Measurements from ENCODE around the gene TSPEAR.

TSPEAR gene

GRCh38 chr21:44460441-44460755, 251.0 kb downstream of the TSPEAR start:
- Histone ChIP-seq H3K4me1 (ENCODE audit: control insufficient read depth, low read length) (no peaks in the 10 kb centered on the region), H4K20me1 (ENCODE audit: control insufficient read depth, insufficient read depth, low read depth, low read length) (no peaks in the 10 kb centered on the region), H3K27ac (ENCODE audit: low read depth, low read length) (no peak overlapping the region), H3K9me2 (replicated peaks; ENCODE audit: control insufficient read depth, low read length) (no peaks in the 10 kb centered on the region), H3K4me3 (ENCODE audit: low read length) (no peak overlapping the region), H3F3A (ENCODE audit: control insufficient read depth, insufficient read depth) (no peaks in the 10 kb centered on the region), H3K27me3 (ENCODE audit: control insufficient read depth, low read length) (no peaks in the 10 kb centered on the region), H3K79me2 (ENCODE audit: control insufficient read depth, low read length) (no peaks in the 10 kb centered on the region), H3K9me3 (ENCODE audit: control insufficient read depth, insufficient read depth, low read length) (no peaks in the 10 kb centered on the region), H3K36me3 (ENCODE audit: control insufficient read depth, low read length) (no peaks in the 10 kb centered on the region), H3K4me2 (ENCODE audit: low read length) (no peak overlapping the region)
- TF ChIP-seq CTCF (IDR thresholded peaks at IDR 0.05; ENCODE audit: low read depth, low read length, poor library complexity, severe bottlenecking) (no peak), EZH2phosphoT487 (IDR thresholded peaks at IDR 0.05; ENCODE audit: borderline replicate concordance, low read length) (no peak)

- no peaks in the 10 kb centered on the region for H3K36me3 ChIP-seq (ENCODE audit: control insufficient read depth, low read length)
- no peaks in the 10 kb centered on the region for H3F3A ChIP-seq (ENCODE audit: control insufficient read depth, insufficient read depth)
- no peaks in the 10 kb centered on the region for H3K79me2 ChIP-seq (ENCODE audit: control insufficient read depth, low read length)
- no peaks in the 10 kb centered on the region for H3K9me2 ChIP-seq (replicated peaks; ENCODE audit: control insufficient read depth, low read length)
- H3K27me3 ChIP-seq (ENCODE audit: control insufficient read depth, low read length): no peaks in the 10 kb centered on the region
- H3K9me3 ChIP-seq (ENCODE audit: control insufficient read depth, insufficient read depth, low read length): no peaks in the 10 kb centered on the region
- no peaks in the 10 kb centered on the region for H4K20me1 ChIP-seq (ENCODE audit: control insufficient read depth, insufficient read depth, low read depth, low read length)
- H3K4me1 ChIP-seq (ENCODE audit: control insufficient read depth, low read length): no peaks in the 10 kb centered on the region
- TF ChIP-seq EZH2phosphoT487 (IDR thresholded peaks at IDR 0.05; ENCODE audit: borderline replicate concordance, low read length): no peak
- no peak for TF ChIP-seq CTCF (IDR thresholded peaks at IDR 0.05; ENCODE audit: low read depth, low read length, poor library complexity, severe bottlenecking)
- no peak overlapping the region for H3K27ac ChIP-seq (ENCODE audit: low read depth, low read length)
- H3K4me3 ChIP-seq (ENCODE audit: low read length): no peak overlapping the region
- no peak overlapping the region for H3K4me2 ChIP-seq (ENCODE audit: low read length)
Observed at GRCh38 chr21:44459712-44460440, 251.5 kb downstream of the TSPEAR start.

GRCh38 chr21:44458971-44459711, 252.2 kb downstream of the TSPEAR start:
- H4K20me1 ChIP-seq (ENCODE audit: control insufficient read depth, insufficient read depth, low read depth, low read length): no peaks in the 10 kb centered on the region
- no peaks in the 10 kb centered on the region for H3K27me3 ChIP-seq (ENCODE audit: control insufficient read depth, low read length)
- H3K9me2 ChIP-seq (replicated peaks; ENCODE audit: control insufficient read depth, low read length): no peaks in the 10 kb centered on the region
- no peaks in the 10 kb centered on the region for H3K4me1 ChIP-seq (ENCODE audit: control insufficient read depth, low read length)
- H3K9me3 ChIP-seq (ENCODE audit: control insufficient read depth, insufficient read depth, low read length): peaks cover 3% of the 10 kb centered on the region; the same call in 1 of the 2 replicates
- H3K4me3 ChIP-seq (ENCODE audit: low read length): no peak overlapping the region
- no peaks in the 10 kb centered on the region for H3K79me2 ChIP-seq (ENCODE audit: control insufficient read depth, low read length)
- TF ChIP-seq EZH2phosphoT487 (IDR thresholded peaks at IDR 0.05; ENCODE audit: borderline replicate concordance, low read length): no peak
- TF ChIP-seq CTCF (IDR thresholded peaks at IDR 0.05; ENCODE audit: low read depth, low read length, poor library complexity, severe bottlenecking): no peak
- H3K4me2 ChIP-seq (ENCODE audit: low read length): no peak overlapping the region
- no peak overlapping the region for H3K27ac ChIP-seq (ENCODE audit: low read depth, low read length)
- H3F3A ChIP-seq (ENCODE audit: control insufficient read depth, insufficient read depth): no peaks in the 10 kb centered on the region
- no peaks in the 10 kb centered on the region for H3K36me3 ChIP-seq (ENCODE audit: control insufficient read depth, low read length)

Measured in DOHH2 (cell line).